B cell (primary cell): ENCODE results near the gene OR3A1. TPM values are rescaled to one million over a fixed set of nuclear protein-coding genes. Genes with fewer than 3 reads are reported as not detected.
"Not testable (repeated sequence)": the region's sequence is repeated elsewhere in the genome, so short reads cannot be mapped to it uniquely, and the experiment has no call there.

Experiments
- ATAC-seq: fragments of 200-7000 bp; cut with Tn5 transposase; one replicate; pipeline ENCODE4 v1.10.0; 2021; ENCODE audit warnings: low read depth, mild to moderate bottlenecking, moderate number of reproducible peaks, moderate library complexity
- CTCF ChIA-PET: fragments of 350-600 bp; sonication (Branson Sonifier 250); formaldehyde crosslinking; loops from one replicate; lab custom pipeline; 2021; ENCODE audit warnings: antibody characterized with exemption, inconsistent platforms; lab: Charles Lee
- POLR2A ChIA-PET: fragments of 350-600 bp; sonication (Branson Sonifier 250); formaldehyde crosslinking; loops from one replicate; lab custom pipeline; 2021; ENCODE audit warnings: antibody characterized with exemption; lab: Charles Lee
- DNase-seq: peaks from one replicate; pipeline ENCODE4 v3.0.0; 2013
- H2AFZ ChIP-seq: 2 replicates; pipeline ENCODE4 v1.6.1; 2012; ENCODE audit warnings: mild to moderate bottlenecking, low read depth, low read length; ENCODE audit not compliant: insufficient read depth, poor library complexity, severe bottlenecking
- H3K27ac ChIP-seq, 2 donors: 1 replicate in 1 of 2; 2 replicates in 1 of 2; pipeline ENCODE4 v1.5.1; 2012 to 2013; ENCODE audit warnings: low read length in 2 of 2, mild to moderate bottlenecking in 2 of 2, moderate library complexity in 1 of 2
- H3K27me3 ChIP-seq, 4 experiments: fragments of 200-600 bp in 1 of 4; sonication (generic) in 1 of 4; replicated peaks in 1 of 4; 1 replicate in 2 of 4; 2 replicates in 2 of 4; pipeline versions ENCODE4 v1.6.1 to v1.7.0; 2013 to 2016; ENCODE audit warnings: low read length in 3 of 4, mild to moderate bottlenecking in 2 of 4, mixed read lengths in 1 of 4, moderate library complexity in 1 of 4; ENCODE audit not compliant: insufficient read depth in 4 of 4, control insufficient read depth in 3 of 4; ENCODE audit errors: control extremely low read depth in 1 of 4
- H3K36me3 ChIP-seq, 2 experiments: replicated peaks in 1 of 2; 1 replicate in 1 of 2; 2 replicates in 1 of 2; pipeline versions ENCODE4 v1.6.1 to v1.7.1; 2013; ENCODE audit warnings: low read length in 1 of 2; ENCODE audit not compliant: insufficient read depth in 2 of 2, control insufficient read depth in 1 of 2; ENCODE audit errors: control extremely low read depth in 1 of 2, extremely low read depth in 1 of 2
- H3K4me1 ChIP-seq, 2 donors: fragments of 200-600 bp in 1 of 2; sonication (generic) in 1 of 2; 1 replicate in 1 of 2; 2 replicates in 1 of 2; pipeline versions ENCODE4 v1.5.1 to v1.6.1; 2013 to 2017; ENCODE audit warnings: low read length in 2 of 2; ENCODE audit not compliant: control insufficient read depth in 2 of 2, insufficient read depth in 2 of 2
- H3K4me2 ChIP-seq: replicated peaks from 2 replicates; pipeline ENCODE3; 2012; ENCODE audit warnings: mild to moderate bottlenecking, low read depth, low read length; ENCODE audit not compliant: poor library complexity, severe bottlenecking
- H3K4me3 ChIP-seq, 5 experiments: fragments of 200-600 bp in 1 of 5; sonication (generic) in 1 of 5; 1 replicate in 3 of 5; 2 replicates in 2 of 5; pipeline versions ENCODE4 v1.5.1 to v1.7.0; 2011 to 2016; ENCODE audit warnings: low read length in 4 of 5, mild to moderate bottlenecking in 4 of 5, low read depth in 2 of 5, control low read depth in 1 of 5, moderate library complexity in 1 of 5; ENCODE audit not compliant: insufficient read depth in 1 of 5; ENCODE audit errors: control extremely low read depth in 1 of 5, extremely low read depth in 1 of 5
- H3K79me2 ChIP-seq: fragments of 200-600 bp; sonication (generic); one replicate; pipeline ENCODE4 v1.6.0; 2016; ENCODE audit warnings: low read length; ENCODE audit not compliant: control insufficient read depth, insufficient read depth
- H3K9ac ChIP-seq: fragments of 200-600 bp; sonication (generic); 2 replicates; pipeline ENCODE4 v1.6.1; 2017; ENCODE audit warnings: mild to moderate bottlenecking, low read length, moderate library complexity
- H3K9me3 ChIP-seq, 3 donors: one replicate each; pipeline versions ENCODE4 v1.6.1 to v1.7.1; 2013; ENCODE audit warnings: low read length in 2 of 3; ENCODE audit not compliant: control insufficient read depth in 2 of 3, insufficient read depth in 1 of 3; ENCODE audit errors: control extremely low read depth in 1 of 3
- H4K20me1 ChIP-seq: 2 replicates; pipeline ENCODE4 v1.6.0; 2012; ENCODE audit warnings: mild to moderate bottlenecking, low read length; ENCODE audit not compliant: insufficient read depth, control insufficient read depth, poor library complexity, severe bottlenecking
- H3K27ac Mint-ChIP-seq: one replicate; pipeline ENCODE4 v1.8.0; 2021; ENCODE audit warnings: mixed read lengths
- H3K27me3 Mint-ChIP-seq: one replicate; pipeline ENCODE4 v1.8.0; 2021; ENCODE audit warnings: mixed read lengths
- H3K4me1 Mint-ChIP-seq: one replicate; pipeline ENCODE4 v1.8.0; 2021; ENCODE audit warnings: mixed read lengths
- H3K4me3 Mint-ChIP-seq: one replicate; pipeline ENCODE4 v1.8.0; 2021; ENCODE audit warnings: mixed read lengths
- H3K9me3 Mint-ChIP-seq: one replicate; pipeline ENCODE4 v1.8.0; 2022; ENCODE audit warnings: mixed read lengths; ENCODE audit not compliant: insufficient read depth
- CTCF ChIP-seq: fragments of 200-600 bp; IDR thresholded peaks from one replicate; pipeline ENCODE4 v1.8.0; 2022; ENCODE audit warnings: antibody characterized with exemption, mild to moderate bottlenecking
- EZH2 ChIP-seq: IDR thresholded peaks from 2 replicates; pipeline ENCODE4 v1.6.1; 2012; ENCODE audit warnings: borderline replicate concordance, low read depth, mild to moderate bottlenecking, moderate library complexity, low read length; ENCODE audit not compliant: insufficient read depth, poor library complexity, severe bottlenecking
- WGBS: methylation state at CpG from one replicate; pipeline ENCODE4 v1.1.5; 2013; ENCODE audit warnings: missing lambda C conversion rate; ENCODE audit not compliant: insufficient coverage; 5-methylcytosine and 5-hydroxymethylcytosine counted together
- intact Hi-C: fragments of 100-400 bp; cut with micrococcal nuclease; formaldehyde crosslinking; loops from one replicate; pipeline ENCODE4 v1.10.0; 2022
- polyA minus RNA-seq: library from RNA; depleted of rRNA, polyadenylated mRNA; stranded (reverse); fragments of >200 nt; gene quantifications from 2 replicates; pipeline ENCODE4 v1.2.3, GENCODE V29; 2012
- polyA plus RNA-seq: library from polyadenylated mRNA; depleted of rRNA; stranded (reverse); fragments of >200 nt; gene quantifications from 2 replicates; pipeline ENCODE4 v1.2.3, GENCODE V29; 2012
- total RNA-seq, 2 donors: library from RNA; stranded (reverse); fragments of 120-200 nt in 1 of 2; gene quantifications; 1 replicate in 1 of 2; 2 replicates in 1 of 2; pipeline versions ENCODE4 v1.2.3 to v1.2.4, GENCODE V29; 2013 to 2022

The OR3A1 gene, protein sequence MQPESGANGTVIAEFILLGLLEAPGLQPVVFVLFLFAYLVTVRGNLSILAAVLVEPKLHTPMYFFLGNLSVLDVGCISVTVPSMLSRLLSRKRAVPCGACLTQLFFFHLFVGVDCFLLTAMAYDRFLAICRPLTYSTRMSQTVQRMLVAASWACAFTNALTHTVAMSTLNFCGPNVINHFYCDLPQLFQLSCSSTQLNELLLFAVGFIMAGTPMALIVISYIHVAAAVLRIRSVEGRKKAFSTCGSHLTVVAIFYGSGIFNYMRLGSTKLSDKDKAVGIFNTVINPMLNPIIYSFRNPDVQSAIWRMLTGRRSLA
- total RNA-seq (0.42 and 0.44 TPM in 2 replicates), polyA plus RNA-seq (0.73 TPM in 1 of 2 replicates, not detected in the other), polyA minus RNA-seq (not detected in 2 replicates)
- 0.07 TPM for total RNA-seq (2013)

DNA sequence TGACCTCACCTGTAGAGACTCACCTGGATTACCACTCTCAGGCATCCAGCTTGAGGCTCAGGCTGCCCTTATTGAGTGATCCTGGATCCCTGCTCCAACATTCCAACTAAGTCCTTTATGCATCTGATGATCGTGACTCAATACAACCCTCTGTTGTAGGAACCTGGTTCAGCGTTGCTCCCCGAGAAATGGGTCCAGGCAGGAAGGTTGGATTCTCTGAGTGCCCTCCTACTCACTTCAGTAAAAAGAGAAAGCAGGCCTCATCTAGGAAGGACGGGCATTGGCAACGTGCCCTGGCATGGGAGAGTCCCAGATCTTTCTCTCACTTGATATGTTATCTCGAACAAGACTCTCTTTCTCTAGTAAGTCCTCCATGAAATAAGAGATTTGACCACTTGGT lies at the start of gene OR3A1:
Gene OR3A1 (minus strand): TSS at position 101 of the 400 bp plus-strand sequence. CDS start 5,778 bp downstream, outside the sequence.
- Histone ChIP-seq H3K4me1 (no peaks in the 10 kb centered on the region), H4K20me1 (no peaks in the 10 kb centered on the region), H3K4me2 (no peak within 1 kb of the TSS), H3K9me3 (peaks cover 0 to under 1% (median 0%) of the 10 kb centered on the region in 3 donors), H3K9ac (no peak within 1 kb of the TSS), H3K27ac (no peak within 1 kb of the TSS), H3K36me3 (no peaks in the 10 kb centered on the region), H3K79me2 (no peaks in the 10 kb centered on the region), H3K4me3 (no peak within 1 kb of the TSS), H2AFZ (no peak within 1 kb of the TSS), H3K27me3 (no peaks in the 10 kb centered on the region)
- intact Hi-C loops = no loop called here
- TF ChIP-seq CTCF = no peak
- no peak for TF ChIP-seq EZH2
- Mint-ChIP-seq H3K27me3 (peaks cover 15% of the 10 kb centered on the region), H3K4me1 (no peaks in the 10 kb centered on the region), H3K4me3 (no peak within 1 kb of the TSS), H3K27ac (no peak within 1 kb of the TSS), H3K9me3 (no peaks in the 10 kb centered on the region)
- CTCF ChIA-PET = no interaction called here
- POLR2A ChIA-PET = no interaction called here
- 96% methylated on average over 4 of the region's 6 CpGs for WGBS
- ATAC-seq (no peak), DNase-seq (no peak)

DNA sequence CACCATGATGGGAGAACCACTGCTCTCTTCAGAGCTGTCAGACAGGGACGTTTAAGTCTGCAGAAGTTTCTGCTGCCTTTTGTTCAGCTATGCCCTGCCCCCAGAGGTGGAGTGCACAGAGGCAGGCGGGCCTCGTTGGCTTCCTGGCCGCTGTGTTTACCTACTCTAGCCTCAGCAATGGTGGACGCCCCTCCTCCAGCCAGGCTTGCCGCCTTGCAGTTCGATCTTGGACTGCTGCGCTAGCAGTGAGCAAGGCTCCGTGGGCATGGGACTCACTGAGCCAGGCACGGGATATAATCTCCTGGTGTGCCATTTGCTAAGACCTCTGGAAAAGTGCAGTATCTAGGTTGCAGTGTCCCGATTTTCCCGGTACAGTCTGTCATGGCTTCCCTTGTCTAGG lies 44.6 kb upstream of the OR3A1 start:
- Mint-ChIP-seq H3K27me3 (peaks cover 29% of the 10 kb centered on the region), H3K4me1 (peaks cover 20% of the 10 kb centered on the region)
- POLR2A ChIA-PET, ATAC-seq, H3K9ac ChIP-seq, DNase-seq, H3K9me3 ChIP-seq, H3K4me2 ChIP-seq, intact Hi-C loops, H3K4me3 Mint-ChIP-seq, H3K36me3 ChIP-seq, H3K4me3 ChIP-seq, H3K27ac ChIP-seq, H3K27me3 ChIP-seq, H3K79me2 ChIP-seq, CTCF ChIA-PET, H2AFZ ChIP-seq, H3K4me1 ChIP-seq, H3K9me3 Mint-ChIP-seq, H3K27ac Mint-ChIP-seq, H4K20me1 ChIP-seq: not testable (repeated sequence)
- WGBS = 91% methylated on average over 12 of the region's 12 CpGs
